Body of pancreas (tissue), 4 donors: ENCODE measurements around the gene RHEX. TPM values are rescaled to one million over a fixed set of nuclear protein-coding genes. Genes with fewer than 3 reads are reported as not detected.

Experiments used
- ATAC-seq: fragments of 150-250 bp; one replicate; pipeline ENCODE4 v1.9.1; 2016
- DNase-seq, 4 donors: peaks; one replicate each; pipeline ENCODE4 v3.0.0-alpha.2; 2019
- H3K27ac ChIP-seq, 4 donors: fragments of 200-600 bp; sonication (generic); 1 replicate in 3 of 4; 2 replicates in 1 of 4; pipeline versions ENCODE4 v1.5.1 to v1.6.1; 2016 to 2019; ENCODE audit warnings: mild to moderate bottlenecking in 1 of 4, mixed read lengths in 1 of 4, moderate library complexity in 1 of 4
- H3K27me3 ChIP-seq, 2 donors: fragments of 200-600 bp; sonication (generic); one replicate each; pipeline ENCODE4 v1.6.0; 2016; ENCODE audit warnings: mild to moderate bottlenecking in 1 of 2
- H3K36me3 ChIP-seq, 2 donors: fragments of 200-600 bp; sonication (generic); replicated peaks in 1 of 2; 2 replicates each; pipeline ENCODE4 v1.5.1; 2016; ENCODE audit warnings: low read depth in 2 of 2; ENCODE audit not compliant: insufficient read depth in 1 of 2
- H3K4me1 ChIP-seq: fragments of 200-600 bp; sonication (generic); one replicate; pipeline ENCODE4 v1.6.0; 2016
- H3K4me3 ChIP-seq, 2 donors: fragments of 200-600 bp; sonication (generic); 1 replicate in 1 of 2; 2 replicates in 1 of 2; pipeline ENCODE4 v1.5.1; 2016 to 2019
- H3K9me3 ChIP-seq, 3 donors: fragments of 200-600 bp; sonication (generic); 1 replicate in 2 of 3; 2 replicates in 1 of 3; pipeline ENCODE4 v1.5.1; 2016
- POLR2A ChIP-seq, 3 donors: fragments of 450-650 bp; IDR thresholded peaks; one replicate each; pipeline ENCODE4 v1.6.1; 2016; ENCODE audit warnings: antibody characterized with exemption in 3 of 3, mild to moderate bottlenecking in 2 of 3
- WGBS, 2 donors: methylation state at CpG; one replicate each; pipeline ENCODE4 v1.1.5; 2017; 5-methylcytosine and 5-hydroxymethylcytosine counted together
- intact Hi-C: fragments of 100-400 bp; cut with DNase I; formaldehyde crosslinking; loops from one replicate; pipeline ENCODE4 v1.15.1; 2023
- total RNA-seq, 2 donors: library from RNA; depleted of rRNA; stranded (reverse); fragments of >200 nt; gene quantifications; one replicate each; pipeline ENCODE4 v1.1.0, GENCODE V29; 2016
- TF ChIP-seq, protein P1 (sequence below), 7 experiments: fragments of 450-650 bp in 4 of 7; fragments of 200-600 bp in 3 of 7; sonication (generic) in 3 of 7; IDR thresholded peaks; one replicate each; pipeline ENCODE4 v1.5.1; 2016 to 2019; ENCODE audit warnings: antibody characterized with exemption in 7 of 7

The RHEX gene
- total RNA-seq, 2 donors from 2014 or later: 0.52 TPM; not detected in 1

DNA sequence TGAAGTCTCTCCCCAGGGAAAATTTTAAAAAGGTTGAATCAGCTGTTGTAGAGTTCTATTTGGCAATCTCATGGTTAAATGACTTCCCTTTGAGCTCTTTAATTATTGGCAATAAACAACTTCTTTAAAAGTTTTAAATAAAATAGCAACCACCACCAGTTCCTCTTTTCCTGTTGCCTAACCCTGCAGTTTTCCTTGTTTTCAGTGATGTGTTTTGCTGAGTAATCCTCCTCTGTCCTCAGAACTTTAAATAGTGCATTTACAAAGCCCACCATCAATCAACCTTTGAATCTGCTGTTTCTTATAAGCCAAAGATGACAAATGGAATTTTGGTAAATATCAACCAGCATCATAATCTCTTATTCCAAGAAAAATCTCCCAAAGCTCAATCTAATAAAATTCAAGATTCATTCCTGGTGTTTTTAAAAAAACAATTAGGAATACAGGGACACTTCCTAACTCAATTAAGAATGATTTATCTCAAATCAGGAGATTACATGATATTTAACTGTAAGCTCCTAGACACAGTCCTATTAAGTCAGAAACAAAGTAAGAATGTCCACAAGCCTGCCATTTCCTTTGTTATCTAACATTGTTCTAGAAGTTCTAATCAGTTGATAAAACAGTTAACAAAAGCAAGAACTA, 49.4 kb downstream of the RHEX start:
- ATAC-seq: no peak
- Histone ChIP-seq H3K4me1 (peaks cover 6% of the 10 kb centered on the region), H3K27ac (no peak overlapping the region), H3K9me3 (no peaks in the 10 kb centered on the region), H3K27me3 (no peaks in the 10 kb centered on the region), H3K36me3 (no peaks in the 10 kb centered on the region), H3K4me3 (no peak overlapping the region)
- no peak for DNase-seq
- intact Hi-C loops: no loop called here
- TF ChIP-seq POLR2A (IDR thresholded peaks at IDR 0.05): no peak
- TF ChIP-seq, protein P1, sequence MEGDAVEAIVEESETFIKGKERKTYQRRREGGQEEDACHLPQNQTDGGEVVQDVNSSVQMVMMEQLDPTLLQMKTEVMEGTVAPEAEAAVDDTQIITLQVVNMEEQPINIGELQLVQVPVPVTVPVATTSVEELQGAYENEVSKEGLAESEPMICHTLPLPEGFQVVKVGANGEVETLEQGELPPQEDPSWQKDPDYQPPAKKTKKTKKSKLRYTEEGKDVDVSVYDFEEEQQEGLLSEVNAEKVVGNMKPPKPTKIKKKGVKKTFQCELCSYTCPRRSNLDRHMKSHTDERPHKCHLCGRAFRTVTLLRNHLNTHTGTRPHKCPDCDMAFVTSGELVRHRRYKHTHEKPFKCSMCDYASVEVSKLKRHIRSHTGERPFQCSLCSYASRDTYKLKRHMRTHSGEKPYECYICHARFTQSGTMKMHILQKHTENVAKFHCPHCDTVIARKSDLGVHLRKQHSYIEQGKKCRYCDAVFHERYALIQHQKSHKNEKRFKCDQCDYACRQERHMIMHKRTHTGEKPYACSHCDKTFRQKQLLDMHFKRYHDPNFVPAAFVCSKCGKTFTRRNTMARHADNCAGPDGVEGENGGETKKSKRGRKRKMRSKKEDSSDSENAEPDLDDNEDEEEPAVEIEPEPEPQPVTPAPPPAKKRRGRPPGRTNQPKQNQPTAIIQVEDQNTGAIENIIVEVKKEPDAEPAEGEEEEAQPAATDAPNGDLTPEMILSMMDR (IDR thresholded peaks at IDR 0.05): no peak

DNA sequence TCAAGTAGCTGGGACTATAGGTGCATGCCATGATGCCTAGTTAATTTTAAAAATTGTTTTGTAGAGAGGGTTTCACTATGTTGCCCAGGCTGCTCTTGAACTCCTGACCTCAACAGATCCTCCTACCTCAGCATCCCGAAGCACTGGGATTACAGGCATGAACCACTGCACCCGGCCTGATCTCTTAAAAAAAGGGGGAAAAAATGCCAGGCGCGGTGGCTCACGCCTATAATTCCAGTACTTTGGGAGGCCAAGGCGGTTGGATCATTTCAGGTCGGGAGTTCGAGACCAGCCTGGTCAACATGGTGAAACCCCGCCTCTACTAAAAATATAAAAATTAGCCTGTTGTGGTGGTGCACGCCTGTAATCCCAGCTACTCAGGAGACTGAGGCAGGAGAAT, 51.0 kb downstream of the RHEX start:
- no peaks in the 10 kb centered on the region for H3K27me3 ChIP-seq
- ATAC-seq (no peak), DNase-seq (no peak)
- WGBS, 2 donors: 74 to 84% methylated on average over 10 of the region's 10 CpGs
- peaks cover 6% of the 10 kb centered on the region for H3K4me1 ChIP-seq
- no peaks in the 10 kb centered on the region for H3K36me3 ChIP-seq
- intact Hi-C loops: no loop called here
- no peak overlapping the region for H3K4me3 ChIP-seq
- H3K9me3 ChIP-seq: no peaks in the 10 kb centered on the region
- H3K27ac ChIP-seq: no peak overlapping the region
- TF ChIP-seq, protein P1 (IDR thresholded peaks at IDR 0.05): no peak
- no peak for TF ChIP-seq POLR2A (IDR thresholded peaks at IDR 0.05)

- ATAC-seq (no peak), DNase-seq (no peak)
- intact Hi-C loops: loop anchor here (5.0 kb wide), 1 partner anchor 73 kb away; no protein-coding TSS in a partner anchor
- no peaks in the 10 kb centered on the region for H3K9me3 ChIP-seq
- no peak overlapping the region for H3K27ac ChIP-seq
- peaks cover 6% of the 10 kb centered on the region for H3K4me1 ChIP-seq
- H3K27me3 ChIP-seq: no peaks in the 10 kb centered on the region
- no peaks in the 10 kb centered on the region for H3K36me3 ChIP-seq
- no peak for TF ChIP-seq POLR2A (IDR thresholded peaks at IDR 0.05)
- TF ChIP-seq, protein P1 (IDR thresholded peaks at IDR 0.05): no peak
- 49 to 58% methylated on average over 4 of the region's 4 CpGs for WGBS, 2 donors
- no peak overlapping the region for H3K4me3 ChIP-seq
Measured at GRCh38 chr1:206105464-206105995, 52.6 kb downstream of the RHEX start.

DNA sequence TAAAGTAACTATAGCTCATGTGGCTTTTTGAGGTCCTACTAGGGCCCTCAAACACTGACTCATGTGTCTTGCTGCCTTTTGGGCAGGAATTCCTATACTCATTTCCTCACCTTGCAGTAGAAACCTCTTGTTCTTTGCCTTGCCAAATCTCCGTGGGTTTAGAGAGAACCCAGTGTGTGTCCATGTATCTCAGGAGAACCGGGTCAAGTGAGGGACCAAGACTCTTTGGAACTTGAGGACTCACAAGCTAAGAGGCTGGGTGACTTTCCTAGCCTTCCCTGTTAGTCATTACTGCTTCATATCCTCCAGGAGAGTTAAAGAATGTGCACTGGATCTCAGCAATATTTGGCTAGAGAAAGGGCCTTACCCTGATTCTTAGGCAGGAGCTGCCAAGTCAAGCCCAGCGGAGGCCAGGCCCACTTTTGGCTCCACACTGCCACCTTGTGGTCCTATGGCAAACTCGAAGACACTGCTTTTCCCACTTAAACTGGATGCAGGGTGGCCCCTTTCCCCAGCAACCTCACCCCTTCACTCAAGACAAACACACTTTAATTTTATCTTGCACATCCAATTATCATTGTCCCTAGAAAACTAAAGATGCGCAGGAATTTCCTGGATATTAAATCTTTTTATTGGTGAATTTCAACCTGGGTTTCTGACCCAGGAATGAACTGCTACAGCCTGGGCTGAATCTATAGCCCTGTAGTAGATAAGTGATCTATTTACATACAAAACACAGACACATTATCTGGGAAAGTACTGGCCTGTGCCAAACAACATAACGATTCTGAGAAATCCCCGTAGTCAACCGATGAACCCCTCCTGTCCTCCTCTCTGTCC, 53.6 kb downstream of the RHEX start:
- 28 to 36% methylated on average over 8 of the region's 8 CpGs for WGBS, 2 donors
- no peak for TF ChIP-seq POLR2A (IDR thresholded peaks at IDR 0.05)
- TF ChIP-seq, protein P1 (IDR thresholded peaks at IDR 0.05): peak; percentile 76 to 89 (median 85)
- H3K4me1 ChIP-seq: peaks cover 6% of the 10 kb centered on the region
- no peaks in the 10 kb centered on the region for H3K36me3 ChIP-seq
- peak; percentile 81 for ATAC-seq
- H3K27me3 ChIP-seq: no peaks in the 10 kb centered on the region
- intact Hi-C loops: loop anchor here (5.0 kb wide), 1 partner anchor 74 kb away; no protein-coding TSS in a partner anchor
- H3K9me3 ChIP-seq: no peaks in the 10 kb centered on the region
- peak; percentile 81 to 84 (median 82) for DNase-seq
- no peak overlapping the region for H3K4me3 ChIP-seq
- no peak overlapping the region for H3K27ac ChIP-seq
